ENCODE results near the gene CES3. TPM values are rescaled to one million over a fixed set of nuclear protein-coding genes. Genes with fewer than 3 reads are reported as not detected.
A peak's percentile ranks its signal among the peaks of the same experiment; 100 is the strongest.
"Not testable (repeated sequence)": the region's sequence is repeated elsewhere in the genome, so short reads cannot be mapped to it uniquely, and the experiment has no call there.

The CES3 gene
- total RNA-seq, 1 experiment from 2014 or later, result 2.2 TPM

DNA sequence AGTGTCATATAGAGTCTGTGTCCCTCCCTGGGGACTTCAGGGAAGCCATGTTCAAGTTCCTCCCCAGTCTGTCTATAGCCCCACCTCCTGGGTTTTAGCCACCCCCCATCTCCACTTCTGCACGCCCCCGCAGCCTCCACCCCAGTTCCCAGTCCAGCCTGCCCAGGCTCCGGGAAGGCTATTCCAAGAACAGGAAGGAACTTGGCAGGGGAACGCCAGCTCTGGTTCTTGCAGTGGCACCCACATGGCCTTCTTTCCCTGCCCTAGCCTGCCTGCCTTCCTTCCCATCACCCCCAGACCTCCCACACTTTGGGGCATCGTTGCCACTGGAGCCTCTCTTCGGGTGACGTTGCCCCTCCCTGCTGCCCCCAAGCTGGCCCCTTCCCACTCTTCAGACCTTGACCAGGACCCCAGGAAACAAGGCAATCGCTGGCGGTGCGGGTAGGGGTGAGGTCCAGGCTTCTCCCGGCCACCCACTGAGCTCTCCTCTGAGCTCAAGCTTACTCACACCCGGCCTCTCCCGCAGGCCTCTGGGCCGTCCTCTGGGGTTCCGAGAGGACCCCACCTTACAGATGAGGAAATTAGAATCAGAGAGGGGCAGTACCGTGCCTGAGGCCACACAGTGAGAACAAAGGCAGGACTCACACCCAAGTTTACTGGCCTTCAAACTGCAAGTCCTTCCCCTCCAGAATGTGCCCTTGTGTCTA, 18.1 kb downstream of the CES3 start:
- in situ Hi-C loops (cut with HindIII; ENCODE audit: low pct_unique_long_range_greater_than_20kb, low sequenced_read_pairs), result no loop called here

DNA sequence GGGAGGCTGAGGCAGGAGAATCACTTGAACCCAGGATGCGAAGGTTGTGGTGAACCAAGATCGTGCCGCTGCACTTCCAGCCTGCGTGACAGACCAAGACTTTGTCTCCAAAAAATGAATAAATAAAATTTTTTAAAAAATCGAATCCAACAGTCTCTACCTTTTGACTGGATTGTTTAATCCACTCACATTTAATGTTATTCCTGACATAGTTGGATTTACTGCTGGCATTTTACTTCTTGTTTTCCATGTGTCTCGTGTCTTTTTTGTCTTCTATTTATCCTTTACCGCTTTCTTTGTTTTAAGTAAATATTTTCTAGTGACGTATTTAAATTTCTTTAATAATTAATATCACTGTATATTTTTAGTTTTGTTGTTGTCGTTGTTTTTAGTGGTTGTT, 22.0 kb downstream of the CES3 start:
- in situ Hi-C loops (cut with HindIII; ENCODE audit: low pct_unique_long_range_greater_than_20kb, low sequenced_read_pairs), result no loop called here
- no peak for DNase-seq (ENCODE audit: low read depth)

More for the DNA sequence above, 18.1 kb downstream of the CES3 start:
- DNase-seq (ENCODE audit: low read depth), result no peak

DNA sequence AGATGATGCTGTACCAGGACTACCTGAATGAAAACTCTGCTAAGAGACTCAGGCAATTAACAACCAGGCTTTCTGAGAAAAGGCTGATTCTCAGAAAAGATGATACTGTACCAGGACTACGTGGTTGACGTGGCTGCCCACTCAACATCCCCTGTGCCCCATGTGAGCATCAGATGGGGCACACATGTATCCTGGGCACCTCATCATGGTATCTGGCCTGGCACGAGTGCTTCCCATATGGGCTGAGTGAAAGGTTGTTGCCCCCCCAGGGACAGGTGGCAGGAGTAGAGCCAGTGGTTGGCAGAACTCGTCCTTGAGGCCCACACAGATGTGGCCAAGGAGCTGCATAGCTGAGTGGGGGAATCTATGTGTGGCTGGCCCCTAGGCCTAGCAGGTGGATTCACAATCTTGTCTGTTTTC, 23.8 kb downstream of the CES3 start:
- in situ Hi-C loops (cut with HindIII; ENCODE audit: low pct_unique_long_range_greater_than_20kb, low sequenced_read_pairs), result no loop called here
- DNase-seq (ENCODE audit: low read depth), result no peak

DNA sequence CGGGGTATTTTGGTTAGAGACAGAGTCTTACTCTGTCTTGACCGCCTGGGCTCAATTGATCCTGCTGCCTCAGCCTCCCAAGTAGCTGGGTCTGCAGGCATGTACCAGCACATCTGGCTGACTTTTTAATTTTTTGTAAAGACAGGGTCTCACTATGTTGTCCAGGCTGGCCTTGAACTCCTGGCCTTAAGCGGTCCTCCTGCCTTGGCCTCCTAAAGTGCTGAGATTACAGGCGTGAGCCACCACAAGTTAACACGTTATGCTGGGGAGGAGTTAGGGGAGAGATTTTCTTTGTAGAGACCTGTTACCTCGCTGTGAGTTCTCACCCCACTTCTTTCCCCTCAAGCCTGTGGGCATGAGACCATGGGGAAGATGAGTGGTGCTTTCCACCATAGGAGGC, 25.5 kb downstream of the CES3 start:
- DNase-seq (ENCODE audit: low read depth), result no peak
- in situ Hi-C loops (cut with HindIII; ENCODE audit: low pct_unique_long_range_greater_than_20kb, low sequenced_read_pairs), result no loop called here

DNA sequence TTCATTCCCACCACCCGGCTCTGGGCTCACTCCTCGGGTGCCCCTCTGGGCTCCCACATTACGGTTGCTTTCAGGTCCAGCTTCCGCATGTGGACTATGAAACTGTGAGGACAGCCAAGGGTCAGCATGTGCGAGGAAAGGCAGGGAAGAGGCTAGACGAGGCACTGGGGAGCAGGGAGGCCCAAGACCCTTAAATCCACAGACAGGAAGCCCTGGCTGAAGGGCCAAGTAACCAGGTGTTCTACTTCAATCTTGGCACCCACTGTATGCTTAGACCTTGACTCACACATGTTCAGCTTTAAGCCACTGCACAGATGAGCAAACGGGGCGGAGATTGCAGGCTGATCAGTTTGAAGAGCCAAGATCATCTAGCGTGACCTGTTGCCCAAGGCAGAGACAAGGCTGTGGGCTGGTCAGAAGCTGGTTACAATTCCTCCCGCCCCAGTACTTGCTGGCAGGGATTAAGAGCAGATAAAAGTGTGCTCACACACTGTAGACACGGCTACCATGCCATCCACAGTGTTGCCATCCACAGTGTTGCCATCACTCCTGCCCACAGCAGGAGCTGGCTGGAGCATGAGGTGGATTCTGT, 27.2 kb downstream of the CES3 start, which contains the start of gene CES4A:
Gene CES4A (plus strand): TSS at position 393 of the 592 bp plus-strand sequence. CDS start 184 bp downstream, at position 577.
- in situ Hi-C loops (cut with HindIII; ENCODE audit: low pct_unique_long_range_greater_than_20kb, low sequenced_read_pairs), result no loop called here
- peak; percentile 79 for DNase-seq (ENCODE audit: low read depth)

DNA sequence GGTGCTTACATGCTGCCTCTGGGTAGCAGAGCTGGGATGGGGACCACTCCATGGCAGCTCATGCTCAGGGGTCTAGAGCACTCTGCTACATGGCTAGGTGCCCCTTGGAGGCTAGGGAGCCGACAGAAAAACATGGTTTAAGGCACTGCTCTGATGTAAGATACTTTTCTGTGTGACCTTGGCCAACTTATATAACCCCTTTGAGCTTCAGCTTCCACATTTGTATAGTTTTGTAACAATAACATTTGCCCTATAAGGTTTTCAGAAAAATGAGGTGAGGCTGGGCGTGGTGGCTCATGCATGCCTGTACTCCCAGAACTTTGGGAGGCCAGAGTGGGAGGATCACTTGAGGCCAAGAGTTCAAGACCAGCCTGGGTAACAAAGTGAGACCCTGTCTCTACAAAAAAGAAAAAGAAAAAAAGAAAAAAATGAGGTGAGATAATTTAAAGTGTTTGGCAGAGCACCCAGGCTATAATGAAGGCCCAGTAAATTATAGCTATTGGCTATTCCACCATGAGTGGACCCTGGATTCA, 30.5 kb downstream of the CES3 start:
- in situ Hi-C loops (cut with HindIII; ENCODE audit: low pct_unique_long_range_greater_than_20kb, low sequenced_read_pairs), result no loop called here
- DNase-seq (ENCODE audit: low read depth), result no peak

DNA sequence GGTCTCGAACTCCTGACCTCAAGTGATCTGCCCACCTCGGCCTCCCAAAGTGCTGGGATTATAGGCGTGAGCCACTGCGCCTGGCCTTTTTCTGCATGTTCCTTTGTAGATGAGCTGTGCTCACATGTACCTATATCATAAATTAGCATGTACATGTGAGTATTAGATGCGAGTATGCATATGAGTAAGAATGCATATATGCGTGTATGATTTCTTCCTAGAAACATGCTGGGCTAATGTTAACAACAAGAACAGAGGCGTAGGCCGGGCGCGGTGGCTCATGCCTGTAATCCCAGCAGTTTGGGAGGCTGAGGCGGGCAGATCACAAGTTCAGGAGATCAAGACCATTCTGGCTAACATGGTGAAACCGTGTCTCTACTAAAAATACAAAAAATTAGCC, 32.5 kb downstream of the CES3 start:
- in situ Hi-C loops (cut with HindIII; ENCODE audit: low pct_unique_long_range_greater_than_20kb, low sequenced_read_pairs); DNase-seq (ENCODE audit: low read depth): not testable (repeated sequence)

DNA sequence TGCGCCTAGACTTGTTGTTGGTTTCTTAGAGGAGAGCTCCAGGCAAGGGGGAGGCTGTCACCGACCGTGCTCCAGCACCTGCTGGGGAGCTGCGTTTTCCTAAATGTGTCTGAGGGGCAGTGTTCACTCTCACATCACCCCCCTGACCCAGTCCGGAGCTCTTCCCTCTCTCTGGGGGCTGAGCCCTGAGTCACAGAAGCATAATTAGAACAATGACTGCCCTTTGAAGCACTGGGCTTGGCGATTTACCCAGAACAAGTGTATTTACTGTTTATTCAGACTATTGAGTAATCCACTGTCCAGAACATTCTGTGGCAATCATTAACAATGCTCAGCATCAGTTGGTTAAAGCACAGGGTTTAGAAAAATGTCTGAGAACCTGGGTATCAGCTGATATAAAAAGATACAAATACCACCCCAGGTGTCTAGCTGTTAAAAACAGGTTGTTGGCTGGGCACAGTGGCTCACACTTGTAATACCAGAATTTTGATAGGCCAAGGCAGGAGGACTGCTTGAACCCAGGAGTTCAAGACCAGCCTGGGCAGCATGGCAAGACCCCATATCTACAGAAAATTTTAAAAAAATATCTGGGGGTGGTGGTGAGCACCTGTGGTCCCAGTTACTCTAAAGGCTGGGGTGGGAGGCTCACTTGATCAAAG, 35.4 kb downstream of the CES3 start:
- in situ Hi-C loops (cut with HindIII; ENCODE audit: low pct_unique_long_range_greater_than_20kb, low sequenced_read_pairs), result no loop called here
- DNase-seq (ENCODE audit: low read depth), result peak; percentile 29

DNA sequence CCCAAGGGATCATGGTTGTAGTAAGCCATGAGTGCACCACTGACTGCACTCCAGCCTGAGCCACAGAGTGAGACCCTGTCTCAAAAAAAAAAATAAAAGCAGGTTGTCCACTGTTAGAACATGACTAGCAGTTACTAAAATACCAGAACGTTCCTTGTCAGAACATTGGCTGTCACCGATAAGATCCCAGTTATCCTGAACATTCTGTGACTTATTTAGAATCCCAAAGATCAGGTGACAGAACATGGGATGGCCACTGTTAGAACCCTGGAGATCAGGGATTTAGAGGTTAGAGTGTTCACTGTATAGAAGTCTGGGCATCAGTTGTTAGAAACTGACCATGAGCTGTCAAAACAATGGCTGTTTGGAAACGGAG, 35.9 kb downstream of the CES3 start:
- no peak for DNase-seq (ENCODE audit: low read depth)
- in situ Hi-C loops (cut with HindIII; ENCODE audit: low pct_unique_long_range_greater_than_20kb, low sequenced_read_pairs), result no loop called here

DNA sequence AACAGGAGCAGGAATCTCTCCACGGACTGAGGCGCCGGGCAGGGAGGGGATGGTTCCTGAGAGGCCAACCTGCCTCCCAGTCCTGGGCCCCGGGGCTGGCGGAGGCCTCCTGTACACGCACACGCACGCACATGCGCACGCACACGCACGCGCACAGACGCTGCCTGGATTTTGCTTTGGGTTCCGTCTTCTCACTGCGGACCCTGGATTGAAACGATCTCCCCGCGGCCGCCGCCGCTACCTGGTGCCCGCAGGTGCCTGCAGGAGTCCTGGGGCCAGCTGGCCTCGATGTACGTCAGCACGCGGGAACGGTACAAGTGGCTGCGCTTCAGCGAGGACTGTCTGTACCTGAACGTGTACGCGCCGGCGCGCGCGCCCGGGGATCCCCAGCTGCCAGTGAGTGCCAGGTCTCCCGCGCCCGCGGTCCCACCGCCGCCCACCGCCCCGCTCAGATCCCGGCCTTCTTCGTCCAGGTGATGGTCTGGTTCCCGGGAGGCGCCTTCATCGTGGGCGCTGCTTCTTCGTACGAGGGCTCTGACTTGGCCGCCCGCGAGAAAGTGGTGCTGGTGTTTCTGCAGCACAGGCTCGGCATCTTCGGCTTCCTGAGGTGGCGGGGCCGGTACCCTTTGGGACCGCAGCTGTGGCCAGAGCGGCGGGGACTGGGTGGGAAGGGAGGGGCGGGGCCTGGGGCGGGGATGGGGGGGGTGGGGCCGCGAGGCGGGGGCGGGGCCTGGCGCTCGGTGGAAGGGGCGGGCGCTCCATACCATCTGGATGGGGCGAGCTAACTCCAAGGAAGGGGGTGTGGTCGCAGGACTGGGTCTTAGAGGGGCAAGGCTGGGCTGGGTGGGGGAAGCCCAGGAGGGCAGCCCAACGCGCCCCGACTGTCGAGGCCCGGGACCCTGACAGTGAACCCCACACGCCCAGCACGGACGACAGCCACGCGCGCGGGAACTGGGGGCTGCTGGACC, 39.6 kb downstream of the CES3 start:
- DNase-seq (ENCODE audit: low read depth), result no peak
- in situ Hi-C loops (cut with HindIII; ENCODE audit: low pct_unique_long_range_greater_than_20kb, low sequenced_read_pairs), result no loop called here

DNA sequence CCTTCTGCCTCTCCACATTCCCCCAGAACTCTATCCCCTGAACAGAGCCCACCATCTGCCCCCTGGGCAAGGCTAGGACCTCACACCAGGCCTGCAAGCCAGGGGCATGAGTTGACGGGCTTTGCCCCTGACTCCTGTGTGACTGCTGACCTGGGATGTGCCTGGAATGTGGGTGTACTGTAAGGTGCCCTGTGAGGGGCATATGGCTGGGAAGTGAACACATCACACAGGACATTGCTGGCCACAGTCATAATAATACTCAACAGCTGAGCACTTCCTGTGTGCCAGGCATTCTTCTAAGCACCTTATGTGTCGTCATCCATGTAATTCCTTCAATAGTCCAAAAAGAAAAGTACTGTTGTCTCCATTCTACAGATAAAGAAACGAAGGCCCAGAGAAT, 40.7 kb downstream of the CES3 start:
- in situ Hi-C loops (cut with HindIII; ENCODE audit: low pct_unique_long_range_greater_than_20kb, low sequenced_read_pairs), result no loop called here
- no peak for DNase-seq (ENCODE audit: low read depth)

DNA sequence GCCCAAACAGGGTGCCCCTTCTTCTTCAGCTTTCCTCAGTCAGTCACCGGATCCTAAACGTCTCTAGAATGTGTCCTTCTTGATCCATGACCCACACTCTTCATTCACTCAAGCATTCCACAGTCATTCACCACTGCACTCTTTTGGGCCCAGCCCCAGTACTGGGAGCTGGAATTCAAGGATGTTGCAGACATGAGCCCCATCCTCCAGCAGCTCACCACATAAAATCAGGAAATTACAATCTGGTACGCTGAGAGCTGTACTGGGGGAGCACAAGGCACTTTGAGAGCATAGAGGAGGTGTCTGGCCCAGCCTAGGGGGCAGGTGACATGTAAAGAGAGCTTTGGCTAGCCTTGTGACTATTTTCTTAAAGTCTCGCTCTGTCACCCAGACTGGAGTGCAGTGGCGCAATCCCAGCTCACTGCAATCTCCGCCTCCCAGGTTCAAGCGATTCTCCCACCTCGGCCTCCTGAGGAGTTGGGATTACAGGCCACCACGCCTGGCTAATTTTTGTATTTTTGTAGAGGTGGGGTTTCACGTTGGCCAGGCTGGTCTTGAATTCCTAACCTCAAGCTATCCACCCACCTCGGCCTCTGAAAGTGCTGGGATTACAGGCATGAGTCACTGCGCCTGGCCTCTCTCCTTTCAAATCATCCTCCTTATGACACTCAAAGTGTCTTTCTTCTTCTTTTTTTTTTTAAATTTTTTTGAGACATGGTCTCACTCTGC, 46.0 kb downstream of the CES3 start:
- DNase-seq (ENCODE audit: low read depth), result peak; percentile 43
- in situ Hi-C loops (cut with HindIII; ENCODE audit: low pct_unique_long_range_greater_than_20kb, low sequenced_read_pairs), result no loop called here

DNA sequence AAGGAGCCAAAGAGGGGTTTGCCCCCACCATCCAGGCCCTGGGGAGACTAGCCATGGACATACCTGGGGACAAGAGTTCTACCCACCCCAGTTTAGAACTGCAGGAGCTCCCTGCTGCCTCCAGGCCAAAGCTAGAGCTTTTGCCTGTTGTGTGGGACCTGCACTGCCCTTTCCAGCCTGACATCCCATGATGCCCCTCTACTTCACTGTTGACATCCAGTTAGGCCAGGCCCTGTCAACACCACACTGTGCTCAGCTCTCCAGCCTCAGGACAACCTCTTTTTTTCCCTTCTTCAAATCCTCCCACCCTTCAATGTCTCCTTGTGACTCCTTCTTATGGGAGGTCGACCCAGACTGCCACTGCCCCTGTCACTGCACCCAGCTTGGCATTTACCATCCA, 48.1 kb downstream of the CES3 start:
- no peak for DNase-seq (ENCODE audit: low read depth)
- in situ Hi-C loops (cut with HindIII; ENCODE audit: low pct_unique_long_range_greater_than_20kb, low sequenced_read_pairs), result no loop called here

DNA sequence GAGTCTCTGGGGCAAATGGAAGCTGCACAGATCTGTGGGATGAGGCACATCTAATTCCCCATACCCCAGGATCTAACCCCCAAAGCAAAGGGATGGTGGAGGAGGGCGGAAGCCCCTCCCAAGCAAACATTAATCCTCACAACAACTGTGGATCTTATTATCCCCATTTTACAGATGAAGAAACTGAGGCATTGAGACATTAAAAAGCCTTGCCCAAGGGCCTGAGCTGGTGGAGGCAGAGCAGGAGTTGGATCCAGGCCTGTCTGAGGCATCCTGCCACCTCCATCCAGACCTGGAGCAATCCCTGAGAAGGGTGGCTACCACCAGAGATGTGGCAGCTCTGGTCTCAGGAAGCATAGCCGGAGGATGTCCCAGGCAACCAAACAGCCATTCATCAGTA, 50.2 kb downstream of the CES3 start:
- in situ Hi-C loops (cut with HindIII; ENCODE audit: low pct_unique_long_range_greater_than_20kb, low sequenced_read_pairs), result no loop called here
- no peak for DNase-seq (ENCODE audit: low read depth)

DNA sequence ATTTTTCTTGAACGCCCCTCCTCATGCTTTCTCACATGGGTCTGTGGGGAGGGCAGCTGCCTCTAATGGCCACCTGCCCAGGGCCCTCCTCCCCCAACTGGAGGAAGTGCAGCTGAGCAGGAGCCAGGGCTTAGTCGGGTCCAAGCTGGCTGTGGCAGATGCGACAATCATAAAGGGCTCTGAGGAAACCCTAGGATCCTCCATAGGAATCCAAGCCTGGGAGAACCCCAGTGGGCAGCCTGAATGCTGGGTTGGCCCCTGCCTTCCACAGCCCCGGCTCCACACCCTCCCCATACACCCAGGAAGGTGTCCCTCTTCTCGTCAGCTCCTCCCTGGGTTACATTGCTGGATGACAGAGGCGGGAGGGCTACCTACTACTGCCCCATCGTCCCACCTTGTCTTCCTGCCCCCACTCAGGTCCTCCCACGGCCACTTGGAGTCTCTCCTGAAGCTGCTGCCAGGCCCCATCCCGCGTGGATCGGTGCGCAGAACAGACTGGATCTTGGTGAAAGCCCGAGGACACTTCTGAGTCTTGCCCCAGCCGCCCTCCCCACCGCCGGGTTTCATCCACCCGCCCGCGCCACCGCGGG, 52.3 kb downstream of the CES3 start:
- DNase-seq (ENCODE audit: low read depth), result no peak
- in situ Hi-C loops (cut with HindIII; ENCODE audit: low pct_unique_long_range_greater_than_20kb, low sequenced_read_pairs), result no loop called here

DNA sequence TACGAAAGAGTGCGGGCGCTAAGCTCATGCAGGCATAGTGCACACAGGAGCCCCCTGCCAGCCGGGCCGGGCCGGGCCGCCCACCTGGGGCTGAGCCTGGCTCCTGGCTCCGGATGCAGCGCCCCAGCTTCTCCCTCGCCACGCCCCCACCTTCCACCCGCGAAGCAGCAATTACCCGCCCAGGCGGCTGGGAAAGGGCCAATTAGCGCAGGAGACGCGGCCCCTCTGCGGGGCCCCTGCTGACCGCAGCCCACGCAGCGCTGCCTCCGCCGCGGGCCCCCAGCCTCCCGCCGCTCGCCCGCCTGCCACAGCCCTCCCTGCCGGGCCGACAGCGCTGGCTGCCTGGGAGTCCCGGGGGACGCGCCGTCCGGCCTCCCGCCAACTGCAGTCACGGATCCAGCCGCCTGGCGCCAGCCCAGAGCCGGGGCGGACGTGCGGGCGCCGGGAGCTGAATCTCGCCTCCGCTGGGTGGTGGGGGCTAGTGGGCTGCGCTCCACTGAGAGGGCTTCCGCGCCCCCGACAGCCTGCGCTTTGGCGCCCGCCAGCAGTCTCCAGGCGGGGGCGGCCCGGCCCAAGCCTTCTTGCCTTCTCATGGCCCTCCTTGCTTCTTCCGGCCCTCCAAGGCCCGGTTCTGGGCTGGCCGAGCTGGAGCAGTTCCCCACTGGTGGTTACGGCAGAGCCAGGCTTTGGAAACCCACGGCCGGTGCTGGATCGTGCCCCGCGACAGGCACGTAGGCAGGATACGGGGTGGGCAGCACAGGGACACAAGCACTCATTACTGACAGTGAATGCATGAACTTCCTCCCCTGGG, 53.0 kb downstream of the CES3 start:
- no peak for DNase-seq (ENCODE audit: low read depth)
- in situ Hi-C loops (cut with HindIII; ENCODE audit: low pct_unique_long_range_greater_than_20kb, low sequenced_read_pairs), result no loop called here

All from Caki2 (cell line).